Colonic mucosa (tissue), 4 donors: Measurements from ENCODE around the gene FLT1. TPM values are rescaled to one million over a fixed set of nuclear protein-coding genes. Genes with fewer than 3 reads are reported as not detected.

ENCODE experiments used
- DNase-seq: peaks from one replicate; pipeline ENCODE4 v3.0.0-alpha.2; 2020
- H3K27ac ChIP-seq: fragments of 200-600 bp; one replicate; pipeline ENCODE4 v1.8.0; 2021
- H3K27me3 ChIP-seq: fragments of 200-600 bp; one replicate; pipeline ENCODE4 v1.8.0; 2021
- H3K36me3 ChIP-seq: fragments of 200-600 bp; one replicate; pipeline ENCODE4 v1.8.0; 2021
- H3K4me1 ChIP-seq: fragments of 200-600 bp; one replicate; pipeline ENCODE4 v1.8.0; 2021; ENCODE audit warnings: mild to moderate bottlenecking
- H3K4me3 ChIP-seq: fragments of 200-600 bp; one replicate; pipeline ENCODE4 v1.8.0; 2021
- H3K9ac ChIP-seq, 2 donors: one replicate each; pipeline ENCODE4 v1.7.0; 2013; ENCODE audit warnings: control low read depth in 2 of 2, low read depth in 2 of 2, low read length in 2 of 2
- H3K9me3 ChIP-seq: fragments of 200-600 bp; one replicate; pipeline ENCODE4 v1.8.0; 2021
- intact Hi-C: fragments of 100-400 bp; cut with DNase I; formaldehyde crosslinking; loops from one replicate; pipeline ENCODE4 v1.14.1; 2022
- total RNA-seq, 2 donors: library from RNA; stranded (reverse); fragmentation: NEBNext Ultra II Directional in 1 of 2; extraction: Animal tissue kit (Norgen Biotek cat#: 25700) in 1 of 2; gene quantifications; one replicate each; pipeline ENCODE4 v1.2.1, GENCODE V29; 2021
- TF ChIP-seq, protein P1 (sequence below): fragments of 200-600 bp; IDR thresholded peaks from one replicate; pipeline ENCODE4 v1.8.0; 2022; ENCODE audit warnings: antibody characterized with exemption, mild to moderate bottlenecking
- donor health status: healthy.
- donor health status: DM: no; HTN: no; CAD: no.
- donor health status: DM: no; HTN: no; CAD: no.

The FLT1 gene
- total RNA-seq, 2 donors from 2014 or later: 4.7 to 16.6 TPM

DNA sequence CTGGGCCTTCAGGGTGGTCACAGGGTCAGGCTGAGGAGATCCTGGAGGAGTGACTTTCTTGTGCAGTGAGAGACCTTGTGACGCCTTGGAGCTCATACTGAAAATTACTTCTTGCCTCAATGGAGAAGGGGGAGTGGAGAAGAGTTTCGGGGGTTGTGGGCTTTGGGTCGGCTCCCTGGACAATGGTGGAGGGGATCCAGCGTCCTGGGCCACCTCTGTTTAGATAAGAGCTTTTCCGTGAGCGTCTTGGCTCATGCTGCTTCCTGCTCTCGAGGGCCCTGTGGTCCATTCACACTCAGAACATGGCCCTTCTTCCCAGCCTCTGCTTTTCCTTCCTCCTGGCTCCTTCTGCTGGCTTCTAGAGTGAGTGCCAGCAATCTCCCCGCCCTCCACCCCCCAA lies 81.9 kb downstream of the FLT1 start:
- Histone ChIP-seq H3K27ac (no peak overlapping the region), H3K9ac (no peak overlapping the region), H3K9me3 (no peaks in the 10 kb centered on the region), H3K4me3 (no peak overlapping the region), H3K36me3 (no peaks in the 10 kb centered on the region), H3K4me1 (no peaks in the 10 kb centered on the region), H3K27me3 (no peaks in the 10 kb centered on the region)
- intact Hi-C loops: no loop called here
- no peak for DNase-seq
- TF ChIP-seq, protein P1, sequence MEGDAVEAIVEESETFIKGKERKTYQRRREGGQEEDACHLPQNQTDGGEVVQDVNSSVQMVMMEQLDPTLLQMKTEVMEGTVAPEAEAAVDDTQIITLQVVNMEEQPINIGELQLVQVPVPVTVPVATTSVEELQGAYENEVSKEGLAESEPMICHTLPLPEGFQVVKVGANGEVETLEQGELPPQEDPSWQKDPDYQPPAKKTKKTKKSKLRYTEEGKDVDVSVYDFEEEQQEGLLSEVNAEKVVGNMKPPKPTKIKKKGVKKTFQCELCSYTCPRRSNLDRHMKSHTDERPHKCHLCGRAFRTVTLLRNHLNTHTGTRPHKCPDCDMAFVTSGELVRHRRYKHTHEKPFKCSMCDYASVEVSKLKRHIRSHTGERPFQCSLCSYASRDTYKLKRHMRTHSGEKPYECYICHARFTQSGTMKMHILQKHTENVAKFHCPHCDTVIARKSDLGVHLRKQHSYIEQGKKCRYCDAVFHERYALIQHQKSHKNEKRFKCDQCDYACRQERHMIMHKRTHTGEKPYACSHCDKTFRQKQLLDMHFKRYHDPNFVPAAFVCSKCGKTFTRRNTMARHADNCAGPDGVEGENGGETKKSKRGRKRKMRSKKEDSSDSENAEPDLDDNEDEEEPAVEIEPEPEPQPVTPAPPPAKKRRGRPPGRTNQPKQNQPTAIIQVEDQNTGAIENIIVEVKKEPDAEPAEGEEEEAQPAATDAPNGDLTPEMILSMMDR: no peak

GRCh38 chr13:28411831-28412353 lies 83.0 kb downstream of the FLT1 start:
- no peaks in the 10 kb centered on the region for H3K4me1 ChIP-seq
- H3K27me3 ChIP-seq: no peaks in the 10 kb centered on the region
- no peak for DNase-seq
- H3K27ac ChIP-seq: no peak overlapping the region
- TF ChIP-seq, protein P1: no peak
- intact Hi-C loops: no loop called here
- H3K4me3 ChIP-seq: no peak overlapping the region
- no peaks in the 10 kb centered on the region for H3K9me3 ChIP-seq
- no peaks in the 10 kb centered on the region for H3K36me3 ChIP-seq
- H3K9ac ChIP-seq: no peak overlapping the region

DNA sequence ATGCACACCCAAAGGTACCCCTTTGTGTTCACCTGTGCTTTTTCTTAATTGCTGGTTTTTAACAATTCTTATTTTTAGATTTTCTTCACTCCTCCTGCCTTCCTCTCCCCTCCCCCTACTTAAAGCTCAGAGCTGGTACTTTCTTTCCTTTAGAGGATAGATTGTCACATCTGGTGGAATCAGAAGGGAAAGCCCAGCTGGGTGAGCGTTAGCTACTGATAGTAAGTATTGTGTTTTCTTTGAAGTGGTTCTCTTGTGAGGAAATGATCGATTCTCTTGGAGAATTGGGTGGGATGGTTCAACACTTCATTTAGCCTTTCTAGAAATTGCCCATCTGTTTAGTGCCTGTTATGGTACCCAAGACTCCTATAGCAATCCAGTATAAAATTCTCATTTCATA lies 84.8 kb downstream of the FLT1 start:
- no peaks in the 10 kb centered on the region for H3K27me3 ChIP-seq
- intact Hi-C loops: no loop called here
- no peak overlapping the region for H3K9ac ChIP-seq
- no peak for DNase-seq
- TF ChIP-seq, protein P1: no peak
- H3K4me1 ChIP-seq: no peaks in the 10 kb centered on the region
- no peak overlapping the region for H3K4me3 ChIP-seq
- H3K27ac ChIP-seq: no peak overlapping the region
- no peaks in the 10 kb centered on the region for H3K36me3 ChIP-seq
- no peaks in the 10 kb centered on the region for H3K9me3 ChIP-seq

DNA sequence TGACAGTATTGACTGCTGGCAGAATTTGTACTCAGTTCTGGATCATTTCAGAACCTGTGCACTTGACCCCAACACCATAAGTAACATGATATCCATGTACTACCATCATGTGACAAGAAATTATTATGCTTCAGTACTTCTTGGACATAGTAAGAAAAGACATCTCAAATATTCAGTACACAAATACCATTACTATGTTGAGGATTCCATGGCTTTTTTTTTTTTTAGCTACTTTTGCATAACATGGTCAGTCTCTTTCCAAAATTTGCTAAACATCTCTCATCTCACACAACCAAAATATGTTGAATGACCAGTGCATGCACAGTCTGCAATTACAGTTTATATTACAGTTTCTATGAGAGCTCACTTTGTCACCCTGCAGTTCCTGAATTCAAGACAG lies 85.3 kb downstream of the FLT1 start:
- no peaks in the 10 kb centered on the region for H3K36me3 ChIP-seq
- intact Hi-C loops: no loop called here
- H3K9me3 ChIP-seq: no peaks in the 10 kb centered on the region
- H3K27ac ChIP-seq: no peak overlapping the region
- H3K4me3 ChIP-seq: no peak overlapping the region
- TF ChIP-seq, protein P1: no peak
- no peak for DNase-seq
- no peak overlapping the region for H3K9ac ChIP-seq
- H3K27me3 ChIP-seq: no peaks in the 10 kb centered on the region
- no peaks in the 10 kb centered on the region for H3K4me1 ChIP-seq

- no peak overlapping the region for H3K27ac ChIP-seq
- TF ChIP-seq, protein P1: no peak
- H3K4me1 ChIP-seq: no peaks in the 10 kb centered on the region
- intact Hi-C loops: no loop called here
- H3K36me3 ChIP-seq: no peaks in the 10 kb centered on the region
- H3K27me3 ChIP-seq: no peaks in the 10 kb centered on the region
- no peak overlapping the region for H3K4me3 ChIP-seq
- H3K9ac ChIP-seq: no peak overlapping the region
- DNase-seq: no peak
- no peaks in the 10 kb centered on the region for H3K9me3 ChIP-seq
Observed at GRCh38 chr13:28408863-28409262, 86.1 kb downstream of the FLT1 start.
